ENCODE measurements around the gene CIB4.

DNA sequence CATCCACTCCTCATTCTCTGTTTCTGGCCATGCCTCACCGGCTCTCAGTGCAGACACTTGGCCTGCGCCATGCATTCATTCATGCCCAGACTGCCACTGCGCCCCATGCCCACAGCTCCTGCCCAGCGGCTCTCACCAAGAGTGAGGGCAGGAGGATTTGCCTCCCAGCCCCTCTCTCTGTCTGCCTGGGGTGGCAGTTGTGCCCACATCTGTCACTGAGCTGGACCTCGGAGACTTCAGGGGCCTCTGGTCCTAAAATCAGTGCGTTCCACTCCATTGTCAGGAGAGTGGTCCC lies 75.1 kb downstream of the CIB4 start:
- TF ChIP-seq, protein P1, sequence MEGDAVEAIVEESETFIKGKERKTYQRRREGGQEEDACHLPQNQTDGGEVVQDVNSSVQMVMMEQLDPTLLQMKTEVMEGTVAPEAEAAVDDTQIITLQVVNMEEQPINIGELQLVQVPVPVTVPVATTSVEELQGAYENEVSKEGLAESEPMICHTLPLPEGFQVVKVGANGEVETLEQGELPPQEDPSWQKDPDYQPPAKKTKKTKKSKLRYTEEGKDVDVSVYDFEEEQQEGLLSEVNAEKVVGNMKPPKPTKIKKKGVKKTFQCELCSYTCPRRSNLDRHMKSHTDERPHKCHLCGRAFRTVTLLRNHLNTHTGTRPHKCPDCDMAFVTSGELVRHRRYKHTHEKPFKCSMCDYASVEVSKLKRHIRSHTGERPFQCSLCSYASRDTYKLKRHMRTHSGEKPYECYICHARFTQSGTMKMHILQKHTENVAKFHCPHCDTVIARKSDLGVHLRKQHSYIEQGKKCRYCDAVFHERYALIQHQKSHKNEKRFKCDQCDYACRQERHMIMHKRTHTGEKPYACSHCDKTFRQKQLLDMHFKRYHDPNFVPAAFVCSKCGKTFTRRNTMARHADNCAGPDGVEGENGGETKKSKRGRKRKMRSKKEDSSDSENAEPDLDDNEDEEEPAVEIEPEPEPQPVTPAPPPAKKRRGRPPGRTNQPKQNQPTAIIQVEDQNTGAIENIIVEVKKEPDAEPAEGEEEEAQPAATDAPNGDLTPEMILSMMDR (IDR thresholded peaks at IDR 0.05) = no peak
- TF ChIP-seq EZH2 (IDR thresholded peaks at IDR 0.05; ENCODE audit: borderline replicate concordance, insufficient read depth, low read depth, low read length, poor library complexity, severe bottlenecking) = no peak

All from B cell (primary cell).